ENCODE data around the gene FDXR. TPM values are rescaled to one million over a fixed set of nuclear protein-coding genes. Genes with fewer than 3 reads are reported as not detected.

Gene FDXR
- total RNA-seq, 1 donor from 2014 or later = 11.2 TPM

- intact Hi-C loops (cut with DNase I) = no loop called here
- DNase-seq = no peak
- Histone ChIP-seq H3K4me1 (no peaks in the 10 kb centered on the region), H3K27me3 (peaks cover 68% of the 10 kb centered on the region), H3K36me3 (no peaks in the 10 kb centered on the region), H3K9me3 (no peaks in the 10 kb centered on the region), H3K27ac (no peak within 1 kb of the TSS), H3K4me3 (no peak within 1 kb of the TSS)
- TF ChIP-seq CTCF (IDR thresholded peaks at IDR 0.05) = no peak
- peak; percentile 40 for ATAC-seq
Measured at GRCh38 chr17:74892974-74893911, 20.4 kb upstream of the FDXR start, which contains the start of gene FADS6. TSS of gene FADS6 (minus strand) at chr17:74893633. CDS start at chr17:74893595, 38 bp downstream.

- Histone ChIP-seq H3K36me3 (no peaks in the 10 kb centered on the region), H3K27ac (no peak overlapping the region), H3K4me1 (no peaks in the 10 kb centered on the region), H3K27me3 (peaks cover 69% of the 10 kb centered on the region), H3K4me3 (no peak overlapping the region), H3K9me3 (no peaks in the 10 kb centered on the region)
- DNase-seq (no peak), ATAC-seq (peak; percentile 59)
- intact Hi-C loops (cut with DNase I) = no loop called here
- TF ChIP-seq CTCF (IDR thresholded peaks at IDR 0.05) = no peak
Measured at GRCh38 chr17:74892013-74892841, 19.4 kb upstream of the FDXR start.

- H3K27me3 ChIP-seq = peaks cover 64% of the 10 kb centered on the region
- no peaks in the 10 kb centered on the region for H3K4me1 ChIP-seq
- no peaks in the 10 kb centered on the region for H3K9me3 ChIP-seq
- intact Hi-C loops (cut with DNase I) = no loop called here
- DNase-seq (no peak), ATAC-seq (no peak)
- no peak for TF ChIP-seq CTCF (IDR thresholded peaks at IDR 0.05)
- no peaks in the 10 kb centered on the region for H3K36me3 ChIP-seq
- no peak overlapping the region for H3K4me3 ChIP-seq
- no peak overlapping the region for H3K27ac ChIP-seq
Measured at GRCh38 chr17:74890554-74890953, 17.8 kb upstream of the FDXR start.

GRCh38 chr17:74888469-74888868 is 15.7 kb upstream of the FDXR start:
- intact Hi-C loops (cut with DNase I) = no loop called here
- no peak for TF ChIP-seq CTCF (IDR thresholded peaks at IDR 0.05)
- Histone ChIP-seq H3K27ac (no peak overlapping the region), H3K9me3 (no peaks in the 10 kb centered on the region), H3K27me3 (peaks cover 45% of the 10 kb centered on the region), H3K4me1 (no peaks in the 10 kb centered on the region), H3K36me3 (no peaks in the 10 kb centered on the region), H3K4me3 (no peak overlapping the region)
- no peak for ATAC-seq
- no peak for DNase-seq

GRCh38 chr17:74883241-74883745 is 10.5 kb upstream of the FDXR start:
- Histone ChIP-seq H3K4me3 (no peak overlapping the region), H3K27me3 (peaks cover 1% of the 10 kb centered on the region), H3K9me3 (no peaks in the 10 kb centered on the region), H3K27ac (no peak overlapping the region), H3K36me3 (no peaks in the 10 kb centered on the region), H3K4me1 (no peaks in the 10 kb centered on the region)
- DNase-seq = no peak
- no peak for TF ChIP-seq CTCF (IDR thresholded peaks at IDR 0.05)
- intact Hi-C loops (cut with DNase I) = no loop called here
- ATAC-seq = peak; percentile 71
